Retinal pigment epithelial cell (primary cell): ENCODE data around the gene EXT2.

ENCODE experiments used
- DNase-seq: peaks from one replicate; pipeline ENCODE4 v3.0.0-alpha.2; 2010; ENCODE audit warnings: low read depth
- H3K4me3 ChIP-seq: 2 replicates; pipeline ENCODE4 v1.5.1; 2011; ENCODE audit warnings: mild to moderate bottlenecking, low read length, control low read depth, moderate library complexity
- TF ChIP-seq, protein P1 (sequence below): conservative IDR thresholded peaks from 2 replicates; pipeline ENCODE4 v1.5.1; 2011; ENCODE audit warnings: low read depth, low read length, control low read depth, inconsistent platforms

Gene EXT2

DNA sequence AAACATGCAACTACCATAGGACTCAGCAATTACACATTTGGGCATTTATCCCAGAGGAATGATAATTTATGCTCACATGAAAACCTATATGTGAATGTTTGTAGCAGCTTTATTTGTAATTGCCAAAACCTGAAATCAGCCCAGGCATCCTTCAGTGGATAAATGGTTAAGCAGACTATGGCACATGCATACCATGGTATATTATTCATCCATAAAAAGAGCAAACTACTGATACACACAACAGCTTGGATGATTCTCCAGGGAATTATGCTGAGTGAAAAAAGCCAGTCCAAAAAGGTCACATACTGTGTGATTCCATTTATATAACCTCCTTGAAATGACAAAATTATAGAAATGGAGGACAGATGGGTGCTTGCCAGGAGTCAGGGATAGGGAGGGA, 127.8 kb downstream of the EXT2 start:
- no peak overlapping the region for H3K4me3 ChIP-seq
- no peak for DNase-seq
- TF ChIP-seq, protein P1, sequence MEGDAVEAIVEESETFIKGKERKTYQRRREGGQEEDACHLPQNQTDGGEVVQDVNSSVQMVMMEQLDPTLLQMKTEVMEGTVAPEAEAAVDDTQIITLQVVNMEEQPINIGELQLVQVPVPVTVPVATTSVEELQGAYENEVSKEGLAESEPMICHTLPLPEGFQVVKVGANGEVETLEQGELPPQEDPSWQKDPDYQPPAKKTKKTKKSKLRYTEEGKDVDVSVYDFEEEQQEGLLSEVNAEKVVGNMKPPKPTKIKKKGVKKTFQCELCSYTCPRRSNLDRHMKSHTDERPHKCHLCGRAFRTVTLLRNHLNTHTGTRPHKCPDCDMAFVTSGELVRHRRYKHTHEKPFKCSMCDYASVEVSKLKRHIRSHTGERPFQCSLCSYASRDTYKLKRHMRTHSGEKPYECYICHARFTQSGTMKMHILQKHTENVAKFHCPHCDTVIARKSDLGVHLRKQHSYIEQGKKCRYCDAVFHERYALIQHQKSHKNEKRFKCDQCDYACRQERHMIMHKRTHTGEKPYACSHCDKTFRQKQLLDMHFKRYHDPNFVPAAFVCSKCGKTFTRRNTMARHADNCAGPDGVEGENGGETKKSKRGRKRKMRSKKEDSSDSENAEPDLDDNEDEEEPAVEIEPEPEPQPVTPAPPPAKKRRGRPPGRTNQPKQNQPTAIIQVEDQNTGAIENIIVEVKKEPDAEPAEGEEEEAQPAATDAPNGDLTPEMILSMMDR, result no peak

DNA sequence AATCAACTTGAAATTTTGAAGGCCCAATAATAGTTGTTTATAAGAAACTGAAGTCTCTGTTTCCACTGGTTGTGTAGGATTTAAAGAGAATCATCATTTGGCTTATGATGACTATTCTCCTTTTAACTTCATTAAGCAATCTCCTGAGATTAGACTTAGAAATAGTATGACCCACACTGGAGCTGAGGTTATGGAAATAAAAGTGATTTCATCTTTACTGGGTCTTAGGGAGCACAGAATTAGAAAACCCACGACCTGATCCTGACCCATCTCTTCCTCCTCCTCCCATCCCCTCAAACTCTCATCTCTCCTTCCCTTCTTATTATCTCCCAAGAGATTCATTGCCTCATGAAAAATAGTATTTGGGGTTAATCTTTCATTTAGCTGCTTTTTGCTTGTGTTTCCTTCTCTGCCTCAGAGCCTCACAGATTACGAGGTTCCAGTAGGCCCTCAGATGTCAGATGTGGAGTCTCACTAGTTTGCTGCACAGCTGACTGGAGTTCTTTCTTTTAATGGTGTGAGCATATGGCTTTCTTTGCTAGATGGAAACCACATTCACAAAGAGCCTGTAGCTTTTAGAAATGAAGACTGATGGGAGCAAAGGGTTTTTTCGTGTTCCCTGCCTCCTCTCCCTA, 129.5 kb downstream of the EXT2 start:
- H3K4me3 ChIP-seq, result no peak overlapping the region
- DNase-seq, result no peak
- TF ChIP-seq, protein P1, result no peak

DNA sequence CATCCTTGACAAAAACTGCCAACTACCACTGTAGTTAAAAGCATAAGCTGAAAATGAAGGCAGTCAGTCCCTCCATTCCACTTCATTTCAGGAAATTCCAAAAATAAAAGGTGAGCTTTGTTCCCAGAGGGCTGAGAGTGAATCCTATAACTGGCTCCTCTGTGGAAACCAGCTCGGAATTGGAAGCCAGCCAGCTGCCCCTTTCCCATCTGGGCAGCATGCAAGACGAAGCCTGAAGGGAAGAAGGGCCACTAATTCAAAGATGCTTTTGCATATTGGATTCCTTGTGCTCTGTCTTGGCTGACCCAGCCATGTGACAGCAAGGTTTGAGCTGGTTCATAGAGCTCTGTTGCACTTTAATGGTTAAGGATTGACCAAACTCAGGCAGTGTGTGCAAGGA, 131.0 kb downstream of the EXT2 start:
- H3K4me3 ChIP-seq, result no peak overlapping the region
- TF ChIP-seq, protein P1, result no peak
- no peak for DNase-seq

DNA sequence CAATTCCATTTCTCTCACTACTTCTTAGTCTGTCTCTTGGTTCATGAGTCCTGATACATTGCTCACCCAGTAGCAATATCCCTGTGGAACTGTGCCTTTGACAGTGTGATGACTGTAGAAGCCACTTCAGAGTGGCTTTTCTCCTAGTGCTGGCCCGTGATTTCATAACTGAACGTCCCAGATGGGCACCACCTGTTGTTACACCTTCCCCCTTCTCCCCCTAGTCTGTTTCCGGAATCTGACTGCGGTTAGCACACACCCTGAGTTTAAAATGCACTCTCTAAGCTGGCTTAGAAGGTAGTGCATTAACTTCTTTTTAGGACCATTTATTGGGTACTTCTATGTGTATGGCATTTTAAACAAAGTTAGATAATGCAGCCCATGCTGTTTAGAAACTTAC, 131.5 kb downstream of the EXT2 start:
- DNase-seq, result no peak
- TF ChIP-seq, protein P1, result no peak
- no peak overlapping the region for H3K4me3 ChIP-seq

DNA sequence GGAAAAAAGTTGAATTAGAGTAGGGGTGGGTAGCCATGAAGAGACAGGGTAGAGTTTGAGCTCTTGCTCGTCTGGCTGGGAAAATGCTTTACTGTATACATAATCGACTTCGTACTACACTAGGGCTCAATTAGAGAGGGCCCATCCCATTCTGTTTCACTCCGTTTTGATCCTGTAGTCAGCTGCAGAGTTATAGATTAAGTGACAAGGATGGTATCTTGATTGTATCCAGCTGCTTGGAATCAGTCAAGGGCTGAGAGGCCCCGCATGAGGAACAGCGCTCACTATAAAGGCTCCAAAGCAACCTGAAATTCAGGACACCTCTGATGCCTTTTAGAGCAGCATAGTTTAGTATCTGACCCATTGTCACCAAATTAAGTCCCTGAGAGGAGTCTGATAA, 132.9 kb downstream of the EXT2 start:
- TF ChIP-seq, protein P1, result no peak
- H3K4me3 ChIP-seq, result no peak overlapping the region
- DNase-seq, result no peak

DNA sequence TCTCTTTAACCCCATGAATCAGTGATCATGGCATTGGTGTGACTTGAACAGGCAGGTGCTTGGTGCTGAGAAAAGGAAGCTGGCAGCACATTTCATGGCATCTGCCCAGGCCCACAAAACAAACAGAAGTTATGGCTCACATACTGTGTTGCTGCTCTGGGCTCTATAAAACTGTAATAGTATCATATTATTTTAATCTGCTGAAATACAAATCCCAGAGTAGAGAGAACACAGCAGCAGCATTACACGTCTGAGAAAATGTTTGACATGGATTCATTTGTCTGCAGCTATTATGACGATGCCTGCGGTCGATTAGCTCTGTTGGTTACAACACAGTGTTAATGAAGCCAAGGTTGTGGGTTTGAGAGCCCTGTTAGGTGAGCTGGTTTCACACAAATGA, 133.6 kb downstream of the EXT2 start:
- DNase-seq, result no peak
- H3K4me3 ChIP-seq, result no peak overlapping the region

DNA sequence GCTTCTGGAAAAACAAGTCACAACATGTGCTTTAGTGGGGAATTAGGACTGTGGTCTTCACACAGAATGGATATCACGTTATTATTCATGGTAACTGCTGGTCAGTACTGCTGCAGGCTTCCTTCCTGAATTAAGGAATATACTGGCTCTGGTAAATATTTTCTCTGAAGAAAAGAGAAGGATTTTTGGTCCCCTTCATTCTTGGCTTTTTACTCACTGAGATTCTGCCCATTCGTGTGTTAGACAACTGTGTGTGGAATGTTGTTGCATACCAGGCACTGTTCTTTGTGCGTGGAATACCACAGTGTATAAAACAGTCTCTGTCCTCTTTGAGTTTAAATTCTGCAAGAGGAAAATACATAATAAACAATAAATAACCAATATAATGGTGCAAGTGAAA, 134.1 kb downstream of the EXT2 start:
- DNase-seq, result no peak
- TF ChIP-seq, protein P1, result no peak
- H3K4me3 ChIP-seq, result no peak overlapping the region

More for the DNA sequence above, 133.6 kb downstream of the EXT2 start:
- TF ChIP-seq, protein P1, result no peak
